ENCODE data around the gene COMMD4. TPM values are rescaled to one million over a fixed set of nuclear protein-coding genes. Genes with fewer than 3 reads are reported as not detected.
"Not testable (repeated sequence)": the region's sequence is repeated elsewhere in the genome, so short reads cannot be mapped to it uniquely, and the experiment has no call there.

Gene COMMD4
- total and polyA plus RNA-seq, 3 experiments from 2014 or later, result 47.8 to 110 (median 102) TPM

GRCh38 chr15:75348562-75349350 lies 12.9 kb downstream of the COMMD4 start:
- peak overlapping the region; percentile 68 for H3K4me3 ChIP-seq (ENCODE audit: low read length)
- peaks cover 0 to 10% of the 10 kb centered on the region in 2 donors for H3K27me3 Mint-ChIP-seq

GRCh38 chr15:75349351-75349669 lies 13.4 kb downstream of the COMMD4 start:
- ChIA-PET POLR2A (interaction anchor here (5.4 kb wide), 1 partner anchor 19 kb away, joined by 34 read pairs; the partner anchor contains the start of gene MAN2C1), CTCF (interaction anchor here (1.0 to 1.7 kb wide), 2 partner anchors 19 to 96 kb away, joined by 3 to 6 read pairs; partner anchors contain the start of gene MAN2C1)
- Histone ChIP-seq H3K4me1 (ENCODE audit: insufficient read depth, low read length) (peaks cover 40% of the 10 kb centered on the region), H3K4me3 (ENCODE audit: low read length) (peak overlapping the region; percentile 68), H3K27ac (ENCODE audit: low read depth, low read length) (peak overlapping the region; percentile 40), H3K9me3 (ENCODE audit: low read length) (peaks cover 10% of the 10 kb centered on the region)
- peaks cover 0 to 10% of the 10 kb centered on the region in 2 donors for H3K27me3 Mint-ChIP-seq
- not testable (repeated sequence) for H3K36me3 ChIP-seq (ENCODE audit: insufficient read depth, low read length); H3K36me3 Mint-ChIP-seq; H3K27me3 ChIP-seq (ENCODE audit: insufficient read depth, low read length, poor library complexity, severe bottlenecking); DNase-seq
- H3K9me3 Mint-ChIP-seq, result peaks cover 6 to 22% (median 20%) of the 10 kb centered on the region in 5 donors
- peak overlapping the region in 7 of 8 donors; percentile 93 to 100 (median 99) for H3K27ac Mint-ChIP-seq
- peaks cover 26 to 42% (median 26%) of the 10 kb centered on the region in 3 donors for H3K4me1 Mint-ChIP-seq
- peak overlapping the region; percentile 56 to 87 (median 76) for H3K4me3 Mint-ChIP-seq

More at GRCh38 chr15:75348562-75349350, 12.9 kb downstream of the COMMD4 start:
- peak overlapping the region; percentile 60 to 80 (median 75) for H3K4me3 Mint-ChIP-seq
- Histone ChIP-seq H3K9me3 (ENCODE audit: low read length) (peaks cover 10% of the 10 kb centered on the region), H3K4me1 (ENCODE audit: insufficient read depth, low read length) (peaks cover 40% of the 10 kb centered on the region), H3K27me3 (ENCODE audit: insufficient read depth, low read length, poor library complexity, severe bottlenecking) (no peaks in the 10 kb centered on the region), H3K27ac (ENCODE audit: low read depth, low read length) (peak overlapping the region; percentile 57), H3K36me3 (ENCODE audit: insufficient read depth, low read length) (no peaks in the 10 kb centered on the region)
- H3K9me3 Mint-ChIP-seq, result peaks cover 6 to 22% (median 20%) of the 10 kb centered on the region in 5 donors
- peaks cover 3 to 7% (median 5%) of the 10 kb centered on the region in 3 donors for H3K36me3 Mint-ChIP-seq
- H3K27ac Mint-ChIP-seq, result peak overlapping the region in 7 of 8 donors; percentile 46 to 99 (median 99)
- POLR2A ChIA-PET, result interaction anchor here (1.3 to 5.4 kb wide), 2 partner anchors 20 to 292 kb away, joined by 3 to 34 read pairs; partner anchors contain the start of genes IMP3 and MAN2C1
- CTCF ChIA-PET, result interaction anchor here (1.0 to 1.8 kb wide), 3 partner anchors 19 to 97 kb away, joined by 3 to 12 read pairs (median 6); partner anchors contain the start of gene MAN2C1
- DNase-seq, result no peak
- H3K4me1 Mint-ChIP-seq, result peaks cover 26 to 42% (median 26%) of the 10 kb centered on the region in 3 donors

- DNase-seq, result peak; percentile 66 to 93 (median 87)
- POLR2A ChIA-PET, result interaction anchor here (5.4 kb wide), 1 partner anchor 18 kb away, joined by 34 read pairs; the partner anchor contains the start of gene MAN2C1
- Mint-ChIP-seq H3K27me3 (peaks cover 0 to 10% of the 10 kb centered on the region in 2 donors), H3K36me3 (peaks cover 3 to 10% (median 7%) of the 10 kb centered on the region in 3 donors), H3K27ac (peak overlapping the region; percentile 88 to 100 (median 99)), H3K4me3 (peak overlapping the region; percentile 56 to 87 (median 76)), H3K9me3 (peaks cover 6 to 22% (median 20%) of the 10 kb centered on the region in 5 donors), H3K4me1 (peaks cover 26 to 42% (median 26%) of the 10 kb centered on the region in 3 donors)
- no peaks in the 10 kb centered on the region for H3K27me3 ChIP-seq (ENCODE audit: insufficient read depth, low read length, poor library complexity, severe bottlenecking)
- H3K27ac ChIP-seq (ENCODE audit: low read depth, low read length), result peak overlapping the region; percentile 54
- H3K4me1 ChIP-seq (ENCODE audit: insufficient read depth, low read length), result peaks cover 40% of the 10 kb centered on the region
- H3K4me3 ChIP-seq (ENCODE audit: low read length), result peak overlapping the region; percentile 68
- peaks cover 10% of the 10 kb centered on the region for H3K9me3 ChIP-seq (ENCODE audit: low read length)
- no peaks in the 10 kb centered on the region for H3K36me3 ChIP-seq (ENCODE audit: insufficient read depth, low read length)
- CTCF ChIA-PET, result interaction anchor here (1.7 kb wide), 1 partner anchor 18 kb away, joined by 6 read pairs; the partner anchor contains the start of gene MAN2C1
Observed at GRCh38 chr15:75349851-75350588, 14.2 kb downstream of the COMMD4 start.

GRCh38 chr15:75350601-75351361 lies 14.9 kb downstream of the COMMD4 start:
- Histone ChIP-seq H3K27ac (ENCODE audit: low read depth, low read length) (peak overlapping the region; percentile 54), H3K36me3 (ENCODE audit: insufficient read depth, low read length) (no peaks in the 10 kb centered on the region), H3K4me1 (ENCODE audit: insufficient read depth, low read length) (peaks cover 40% of the 10 kb centered on the region), H3K4me3 (ENCODE audit: low read length) (no peak overlapping the region), H3K9me3 (ENCODE audit: low read length) (peaks cover 10% of the 10 kb centered on the region), H3K27me3 (ENCODE audit: insufficient read depth, low read length, poor library complexity, severe bottlenecking) (no peaks in the 10 kb centered on the region)
- H3K4me1 Mint-ChIP-seq, result peaks cover 26 to 42% (median 26%) of the 10 kb centered on the region in 3 donors
- H3K36me3 Mint-ChIP-seq, result peaks cover 3 to 12% (median 7%) of the 10 kb centered on the region in 3 donors
- H3K27ac Mint-ChIP-seq, result peak overlapping the region; percentile 88 to 100 (median 99)
- POLR2A ChIA-PET, result interaction anchor here (0.7 to 5.4 kb wide), 2 partner anchors 18 to 1036 kb away, joined by 8 to 34 read pairs; partner anchors contain the start of gene MAN2C1
- CTCF ChIA-PET, result interaction anchor here (5.2 kb wide), 1 partner anchor 16 kb away, joined by 35 read pairs; the partner anchor contains the start of gene MAN2C1
- H3K4me3 Mint-ChIP-seq, result peak overlapping the region in 2 of 7 donors; percentile 56 to 87
- H3K27me3 Mint-ChIP-seq, result peaks cover 0 to 10% of the 10 kb centered on the region in 2 donors
- DNase-seq, result no peak
- H3K9me3 Mint-ChIP-seq, result peaks cover 6 to 22% (median 20%) of the 10 kb centered on the region in 5 donors

GRCh38 chr15:75352186-75353080 lies 16.6 kb downstream of the COMMD4 start:
- ChIA-PET CTCF (interaction anchor here (5.2 kb wide), 1 partner anchor 15 kb away, joined by 35 read pairs; the partner anchor contains the start of gene MAN2C1), POLR2A (interaction anchor here (5.4 kb wide), 1 partner anchor 16 kb away, joined by 34 read pairs; the partner anchor contains the start of gene MAN2C1)
- H3K4me3 ChIP-seq (ENCODE audit: low read length), result no peak overlapping the region
- no peaks in the 10 kb centered on the region for H3K36me3 ChIP-seq (ENCODE audit: insufficient read depth, low read length)
- Mint-ChIP-seq H3K4me3 (peak overlapping the region in 1 of 7 donors; percentile 41), H3K36me3 (peaks cover 3 to 23% (median 7%) of the 10 kb centered on the region in 3 donors), H3K27ac (peak overlapping the region in 6 of 8 donors; percentile 56 to 99 (median 84)), H3K27me3 (peaks cover 0 to 7% of the 10 kb centered on the region in 2 donors), H3K9me3 (peaks cover 6 to 22% (median 17%) of the 10 kb centered on the region in 5 donors), H3K4me1 (peaks cover 18 to 32% (median 21%) of the 10 kb centered on the region in 3 donors)
- H3K4me1 ChIP-seq (ENCODE audit: insufficient read depth, low read length), result peaks cover 32% of the 10 kb centered on the region
- peaks cover 10% of the 10 kb centered on the region for H3K9me3 ChIP-seq (ENCODE audit: low read length)
- no peaks in the 10 kb centered on the region for H3K27me3 ChIP-seq (ENCODE audit: insufficient read depth, low read length, poor library complexity, severe bottlenecking)
- H3K27ac ChIP-seq (ENCODE audit: low read depth, low read length), result no peak overlapping the region
- no peak for DNase-seq

- H3K27ac Mint-ChIP-seq, result peak overlapping the region in 5 of 8 donors; percentile 23 to 70 (median 51)
- Histone ChIP-seq H3K9me3 (ENCODE audit: low read length) (peaks cover 8% of the 10 kb centered on the region), H3K27me3 (ENCODE audit: insufficient read depth, low read length, poor library complexity, severe bottlenecking) (no peaks in the 10 kb centered on the region), H3K4me1 (ENCODE audit: insufficient read depth, low read length) (peaks cover 27% of the 10 kb centered on the region), H3K27ac (ENCODE audit: low read depth, low read length) (no peak overlapping the region), H3K36me3 (ENCODE audit: insufficient read depth, low read length) (no peaks in the 10 kb centered on the region), H3K4me3 (ENCODE audit: low read length) (no peak overlapping the region)
- H3K9me3 Mint-ChIP-seq, result peaks cover 6 to 21% (median 17%) of the 10 kb centered on the region in 5 donors
- POLR2A ChIA-PET, result interaction anchor here (2.0 kb wide), 1 partner anchor 14 kb away, joined by 9 read pairs; the partner anchor contains the start of gene MAN2C1
- H3K4me3 Mint-ChIP-seq, result no peak overlapping the region
- peaks cover 0 to 7% of the 10 kb centered on the region in 2 donors for H3K27me3 Mint-ChIP-seq
- H3K36me3 Mint-ChIP-seq, result peaks cover 3 to 31% (median 7%) of the 10 kb centered on the region in 3 donors
- H3K4me1 Mint-ChIP-seq, result peaks cover 18 to 26% (median 19%) of the 10 kb centered on the region in 3 donors
- CTCF ChIA-PET, result interaction anchor here (5.2 kb wide), 1 partner anchor 14 kb away, joined by 35 read pairs; the partner anchor contains the start of gene MAN2C1
- DNase-seq, result no peak
Observed at GRCh38 chr15:75353604-75354003, 17.7 kb downstream of the COMMD4 start.
